GM19035 (cell line): ENCODE data around the gene CCNYL1.
A peak's percentile ranks its signal among the peaks of the same experiment; 100 is the strongest.
"Not testable (repeated sequence)": the region's sequence is repeated elsewhere in the genome, so short reads cannot be mapped to it uniquely, and the experiment has no call there.

ENCODE experiments used
- ATAC-seq: cut with Tn5 transposase; IDR thresholded peaks from one replicate; pipeline ENCODE4 v1.9.1; 2021; ENCODE audit not compliant: unreplicated experiment

The CCNYL1 gene

GRCh38 chr2:207710814-207711740 lies at the start of gene CCNYL1:
Gene CCNYL1, plus strand, starts transcription at chr2:207711640. Its CDS starts 257 bp downstream, at chr2:207711897.
- peak; percentile 97 for ATAC-seq

- peak; percentile 81 for ATAC-seq
These were observed 49.2 kb upstream of the CCNYL1 start for GRCh38 chr2:207662203-207662602.

- ATAC-seq, result no peak
These were observed 47.4 kb upstream of the CCNYL1 start for GRCh38 chr2:207663870-207664545.

- no peak for ATAC-seq
These were observed 40.6 kb upstream of the CCNYL1 start for GRCh38 chr2:207670887-207671286.

- no peak for ATAC-seq
These were observed 38.0 kb upstream of the CCNYL1 start for GRCh38 chr2:207673431-207673830.

GRCh38 chr2:207674266-207674774 lies 37.1 kb upstream of the CCNYL1 start:
- no peak for ATAC-seq

GRCh38 chr2:207674826-207675225 lies 36.6 kb upstream of the CCNYL1 start:
- no peak for ATAC-seq

GRCh38 chr2:207676827-207677354 lies 34.5 kb upstream of the CCNYL1 start:
- ATAC-seq, result no peak

GRCh38 chr2:207681431-207681830 lies 30.0 kb upstream of the CCNYL1 start:
- ATAC-seq, result no peak

- no peak for ATAC-seq
These were observed 28.9 kb upstream of the CCNYL1 start for GRCh38 chr2:207682557-207682956.

- ATAC-seq, result no peak
These were observed 28.0 kb upstream of the CCNYL1 start for GRCh38 chr2:207683438-207683837.

GRCh38 chr2:207683879-207684627 lies 27.4 kb upstream of the CCNYL1 start:
- ATAC-seq, result no peak

GRCh38 chr2:207686812-207687211 lies 24.6 kb upstream of the CCNYL1 start:
- ATAC-seq, result no peak

- ATAC-seq, result no peak
These were observed 22.8 kb upstream of the CCNYL1 start for GRCh38 chr2:207688597-207688996.

- ATAC-seq, result not testable (repeated sequence)
These were observed 20.5 kb upstream of the CCNYL1 start for GRCh38 chr2:207690845-207691461.

GRCh38 chr2:207692206-207693065 lies 19.0 kb upstream of the CCNYL1 start:
- ATAC-seq, result no peak

GRCh38 chr2:207693641-207694249 lies 17.7 kb upstream of the CCNYL1 start:
- ATAC-seq, result no peak

- ATAC-seq, result no peak
These were observed 16.6 kb upstream of the CCNYL1 start for GRCh38 chr2:207694811-207695281.

GRCh38 chr2:207695293-207695692 lies 16.1 kb upstream of the CCNYL1 start:
- ATAC-seq, result no peak
